DOHH2 (cell line): ENCODE results near the gene ADGRL3.

ENCODE experiments used
- H3F3A ChIP-seq: fragments of 200-600 bp; sonication (generic), shearing (Covaris generic); 2 replicates; pipeline ENCODE4 v1.6.0; 2016; ENCODE audit warnings: antibody characterized with exemption, mild to moderate bottlenecking; ENCODE audit not compliant: control insufficient read depth, insufficient read depth
- H3K27ac ChIP-seq: fragments of 200-600 bp; sonication (generic); 2 replicates; pipeline ENCODE4 v1.5.1; 2014; ENCODE audit warnings: low read depth, mild to moderate bottlenecking, low read length, moderate library complexity
- H3K27me3 ChIP-seq: fragments of 200-600 bp; sonication (generic); 2 replicates; pipeline ENCODE4 v1.6.1; 2014; ENCODE audit warnings: mild to moderate bottlenecking, low read length, mixed read lengths; ENCODE audit not compliant: control insufficient read depth
- H3K36me3 ChIP-seq: fragments of 200-600 bp; sonication (generic); 2 replicates; pipeline ENCODE4 v1.6.1; 2014; ENCODE audit warnings: mild to moderate bottlenecking, low read length, moderate library complexity, mixed read lengths; ENCODE audit not compliant: control insufficient read depth
- H3K4me1 ChIP-seq: fragments of 200-600 bp; sonication (generic); 2 replicates; pipeline ENCODE4 v1.6.1; 2014; ENCODE audit warnings: mild to moderate bottlenecking, low read length, mixed read lengths; ENCODE audit not compliant: control insufficient read depth
- H3K4me2 ChIP-seq: fragments of 200-600 bp; sonication (generic); 2 replicates; pipeline ENCODE4 v1.6.0; 2014; ENCODE audit warnings: mild to moderate bottlenecking, low read length, moderate library complexity
- H3K4me3 ChIP-seq: fragments of 200-600 bp; sonication (generic); 2 replicates; pipeline ENCODE4 v1.5.1; 2014; ENCODE audit warnings: mild to moderate bottlenecking, low read length, mixed read lengths
- H3K79me2 ChIP-seq: fragments of 200-600 bp; sonication (generic); 2 replicates; pipeline ENCODE4 v1.6.1; 2014; ENCODE audit warnings: mild to moderate bottlenecking, low read length, mixed read lengths; ENCODE audit not compliant: control insufficient read depth
- H3K9me2 ChIP-seq: fragments of 200-600 bp; sonication (generic); replicated peaks from 2 replicates; pipeline ENCODE4 v1.6.1; 2014; ENCODE audit warnings: mild to moderate bottlenecking, low read length, mixed read lengths; ENCODE audit not compliant: control insufficient read depth
- H3K9me3 ChIP-seq: fragments of 200-600 bp; sonication (generic); 2 replicates; pipeline ENCODE4 v1.6.1; 2014; ENCODE audit warnings: antibody characterized with exemption, low read length, mixed read lengths; ENCODE audit not compliant: control insufficient read depth, insufficient read depth
- H4K20me1 ChIP-seq: fragments of 200-600 bp; sonication (generic); 2 replicates; pipeline ENCODE4 v1.6.0; 2014; ENCODE audit warnings: low read depth, mild to moderate bottlenecking, antibody characterized with exemption, low read length, moderate library complexity; ENCODE audit not compliant: control insufficient read depth, insufficient read depth
- EZH2phosphoT487 ChIP-seq: fragments of 200-600 bp; sonication (generic); IDR thresholded peaks from 2 replicates; pipeline ENCODE4 v1.6.1; 2017; ENCODE audit warnings: borderline replicate concordance, mild to moderate bottlenecking, antibody characterized with exemption, low read length, moderate library complexity, mixed read lengths
- TF ChIP-seq, protein P1 (sequence below): fragments of 200-600 bp; sonication (generic); IDR thresholded peaks from one replicate; pipeline ENCODE4 v1.5.1; 2014; ENCODE audit warnings: antibody characterized with exemption, mild to moderate bottlenecking, low read depth, low read length; ENCODE audit not compliant: poor library complexity, severe bottlenecking

ADGRL3 gene

DNA sequence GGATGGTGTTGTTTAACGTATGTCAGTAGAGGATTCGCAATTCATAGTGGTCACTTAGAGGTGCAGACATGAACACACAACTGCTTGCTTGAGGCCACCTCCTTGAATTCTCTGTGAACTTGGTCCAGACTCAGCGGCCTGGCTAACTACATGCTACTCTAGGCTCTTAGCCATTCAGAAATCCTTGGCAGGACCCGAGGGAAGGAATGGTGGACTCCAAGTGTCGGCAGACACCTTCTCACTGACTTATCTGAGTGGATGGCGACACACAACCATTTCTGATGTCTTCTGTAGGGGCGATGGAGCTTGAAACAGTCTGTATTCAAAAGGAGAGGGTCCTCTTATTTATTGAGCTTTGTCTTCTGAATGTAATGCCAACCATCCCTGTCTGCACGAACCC, 24.4 kb downstream of the ADGRL3 start:
- Histone ChIP-seq H4K20me1 (no peaks in the 10 kb centered on the region), H3K4me2 (no peak overlapping the region), H3K36me3 (no peaks in the 10 kb centered on the region), H3K4me1 (no peaks in the 10 kb centered on the region), H3K9me2 (no peaks in the 10 kb centered on the region), H3K4me3 (no peak overlapping the region), H3F3A (no peaks in the 10 kb centered on the region), H3K27ac (no peak overlapping the region), H3K79me2 (no peaks in the 10 kb centered on the region), H3K9me3 (no peaks in the 10 kb centered on the region), H3K27me3 (no peaks in the 10 kb centered on the region)
- TF ChIP-seq, protein P1, sequence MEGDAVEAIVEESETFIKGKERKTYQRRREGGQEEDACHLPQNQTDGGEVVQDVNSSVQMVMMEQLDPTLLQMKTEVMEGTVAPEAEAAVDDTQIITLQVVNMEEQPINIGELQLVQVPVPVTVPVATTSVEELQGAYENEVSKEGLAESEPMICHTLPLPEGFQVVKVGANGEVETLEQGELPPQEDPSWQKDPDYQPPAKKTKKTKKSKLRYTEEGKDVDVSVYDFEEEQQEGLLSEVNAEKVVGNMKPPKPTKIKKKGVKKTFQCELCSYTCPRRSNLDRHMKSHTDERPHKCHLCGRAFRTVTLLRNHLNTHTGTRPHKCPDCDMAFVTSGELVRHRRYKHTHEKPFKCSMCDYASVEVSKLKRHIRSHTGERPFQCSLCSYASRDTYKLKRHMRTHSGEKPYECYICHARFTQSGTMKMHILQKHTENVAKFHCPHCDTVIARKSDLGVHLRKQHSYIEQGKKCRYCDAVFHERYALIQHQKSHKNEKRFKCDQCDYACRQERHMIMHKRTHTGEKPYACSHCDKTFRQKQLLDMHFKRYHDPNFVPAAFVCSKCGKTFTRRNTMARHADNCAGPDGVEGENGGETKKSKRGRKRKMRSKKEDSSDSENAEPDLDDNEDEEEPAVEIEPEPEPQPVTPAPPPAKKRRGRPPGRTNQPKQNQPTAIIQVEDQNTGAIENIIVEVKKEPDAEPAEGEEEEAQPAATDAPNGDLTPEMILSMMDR = no peak
- no peak for TF ChIP-seq EZH2phosphoT487

DNA sequence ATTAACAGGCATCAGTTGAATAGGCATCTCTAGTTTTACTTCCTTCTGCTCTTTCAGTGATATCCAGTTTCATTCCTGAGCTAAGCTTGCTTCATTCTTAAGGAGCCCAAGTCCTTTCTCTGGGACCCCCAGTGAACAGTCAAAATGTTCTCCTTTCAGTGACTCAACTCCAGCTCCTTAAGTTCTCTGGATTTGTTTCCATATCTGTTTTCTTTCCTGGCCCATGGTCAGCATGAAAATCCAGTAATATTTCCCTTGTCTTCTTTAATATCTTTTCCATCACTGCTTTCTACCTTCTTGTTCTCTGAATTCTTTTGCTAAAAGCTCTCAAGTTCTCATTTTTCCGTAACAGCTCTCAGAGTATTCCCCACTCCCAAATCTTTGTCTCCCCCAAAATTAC, 25.5 kb downstream of the ADGRL3 start:
- Histone ChIP-seq H3K4me1 (no peaks in the 10 kb centered on the region), H3K36me3 (no peaks in the 10 kb centered on the region), H3F3A (no peaks in the 10 kb centered on the region), H4K20me1 (no peaks in the 10 kb centered on the region), H3K9me2 (no peaks in the 10 kb centered on the region), H3K9me3 (no peaks in the 10 kb centered on the region), H3K27ac (no peak overlapping the region), H3K27me3 (no peaks in the 10 kb centered on the region), H3K79me2 (no peaks in the 10 kb centered on the region), H3K4me3 (no peak overlapping the region), H3K4me2 (no peak overlapping the region)
- TF ChIP-seq EZH2phosphoT487 = no peak
- TF ChIP-seq, protein P1 = no peak

DNA sequence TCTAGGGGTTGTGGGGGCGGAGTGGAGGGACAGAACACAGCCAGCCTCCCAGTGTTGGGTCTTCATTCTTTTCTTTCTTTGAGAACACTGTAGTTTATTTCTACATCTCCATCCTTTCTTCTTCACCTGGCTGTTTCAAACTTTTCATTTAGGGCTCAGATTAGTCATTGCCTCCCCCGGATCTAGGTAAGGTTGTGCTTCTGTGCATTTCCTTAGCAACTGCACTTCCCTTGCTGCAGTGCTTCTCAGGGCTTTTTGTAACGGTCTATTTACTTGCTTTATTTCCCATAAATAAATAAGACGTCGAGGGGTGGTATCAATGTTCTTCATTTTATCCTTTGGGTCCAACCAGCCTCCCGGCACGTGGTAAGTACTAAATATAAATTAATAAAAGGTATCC, 31.3 kb downstream of the ADGRL3 start:
- Histone ChIP-seq H3K9me3 (no peaks in the 10 kb centered on the region), H3K27me3 (no peaks in the 10 kb centered on the region), H3K27ac (no peak overlapping the region), H4K20me1 (no peaks in the 10 kb centered on the region), H3F3A (no peaks in the 10 kb centered on the region), H3K4me1 (no peaks in the 10 kb centered on the region), H3K79me2 (no peaks in the 10 kb centered on the region), H3K36me3 (no peaks in the 10 kb centered on the region), H3K4me2 (no peak overlapping the region), H3K4me3 (no peak overlapping the region), H3K9me2 (no peaks in the 10 kb centered on the region)
- TF ChIP-seq, protein P1 = no peak
- TF ChIP-seq EZH2phosphoT487 = no peak

DNA sequence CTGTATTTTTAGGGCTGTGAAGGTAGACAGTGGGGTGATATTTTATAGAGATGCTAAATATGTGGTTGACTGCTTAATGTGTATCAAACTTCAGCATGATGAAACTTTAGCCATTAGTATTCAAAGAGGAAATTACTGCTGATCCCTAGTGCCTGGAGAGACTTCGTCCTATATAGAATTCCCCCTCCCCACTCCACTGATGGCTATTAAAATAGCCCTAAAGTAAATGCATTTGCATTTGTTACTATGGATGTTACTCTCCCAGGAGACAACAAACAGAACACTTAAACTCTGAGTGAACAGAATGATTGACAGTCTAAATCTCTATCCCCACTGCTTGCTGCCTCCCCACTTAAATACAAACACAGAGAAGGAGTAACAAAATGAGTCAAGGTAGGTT, 39.1 kb downstream of the ADGRL3 start:
- no peak overlapping the region for H3K27ac ChIP-seq
- no peaks in the 10 kb centered on the region for H3K4me1 ChIP-seq
- H3K27me3 ChIP-seq = no peaks in the 10 kb centered on the region
- no peaks in the 10 kb centered on the region for H3K9me3 ChIP-seq
- H3K4me3 ChIP-seq = no peak overlapping the region
- no peaks in the 10 kb centered on the region for H3K36me3 ChIP-seq
- TF ChIP-seq, protein P1 = no peak
- no peak for TF ChIP-seq EZH2phosphoT487
- H3F3A ChIP-seq = no peaks in the 10 kb centered on the region
- H4K20me1 ChIP-seq = no peaks in the 10 kb centered on the region
- no peaks in the 10 kb centered on the region for H3K79me2 ChIP-seq
- H3K4me2 ChIP-seq = no peak overlapping the region
- H3K9me2 ChIP-seq = no peaks in the 10 kb centered on the region
